ENCODE data around the gene TBC1D5.

- TF ChIP-seq POLR2A (IDR thresholded peaks at IDR 0.05; ENCODE audit: low read length): no peak
- no peak for TF ChIP-seq GATA1 (IDR thresholded peaks at IDR 0.05; ENCODE audit: low read depth, low read length)
These were observed 207.2 kb downstream of the TBC1D5 start for GRCh38 chr3:17535274-17535673.
